OCI-LY1 (cell line): Measurements from ENCODE around the gene PCDHA13.
A peak's percentile ranks its signal among the peaks of the same experiment; 100 is the strongest.

Experiments
- H2AFZ ChIP-seq: fragments of 200-600 bp; sonication (generic), shearing (Covaris generic); 2 replicates; pipeline ENCODE4 v1.6.0; 2014; ENCODE audit warnings: antibody characterized with exemption, mild to moderate bottlenecking, low read length
- H3F3A ChIP-seq: fragments of 200-600 bp; sonication (generic), shearing (Covaris generic); 2 replicates; pipeline ENCODE4 v1.6.0; 2014; ENCODE audit warnings: mild to moderate bottlenecking, antibody characterized with exemption, low read length, moderate library complexity; ENCODE audit not compliant: insufficient read depth
- H3K27ac ChIP-seq: fragments of 200-600 bp; sonication (generic); 2 replicates; pipeline ENCODE4 v1.5.1; 2014; ENCODE audit warnings: low read length, mixed run types, mild to moderate bottlenecking, low read depth; ENCODE audit not compliant: poor library complexity, severe bottlenecking
- H3K27me3 ChIP-seq: fragments of 200-600 bp; sonication (generic); 2 replicates; pipeline ENCODE4 v1.6.0; 2014; ENCODE audit warnings: antibody characterized with exemption, mild to moderate bottlenecking, low read length, moderate library complexity; ENCODE audit not compliant: insufficient read depth
- H3K36me3 ChIP-seq: fragments of 200-600 bp; sonication (generic); 2 replicates; pipeline ENCODE4 v1.6.1; 2014; ENCODE audit warnings: mild to moderate bottlenecking, antibody characterized with exemption, low read length, moderate library complexity, mixed read lengths; ENCODE audit not compliant: insufficient read depth
- H3K4me1 ChIP-seq: fragments of 200-600 bp; sonication (generic); 2 replicates; pipeline ENCODE4 v1.5.1; 2014; ENCODE audit warnings: mild to moderate bottlenecking, low read length, moderate library complexity; ENCODE audit not compliant: insufficient read depth, severe bottlenecking
- H3K4me2 ChIP-seq: fragments of 200-600 bp; sonication (generic), shearing (Covaris generic); 2 replicates; pipeline ENCODE4 v1.6.1; 2014; ENCODE audit warnings: low read length
- H3K4me3 ChIP-seq: fragments of 200-600 bp; sonication (generic); 2 replicates; pipeline ENCODE4 v1.5.1; 2014; ENCODE audit warnings: low read length, low read depth, mild to moderate bottlenecking, mixed read lengths; ENCODE audit not compliant: poor library complexity, severe bottlenecking
- H3K79me2 ChIP-seq: fragments of 200-600 bp; shearing (Covaris generic); 2 replicates; pipeline ENCODE4 v1.6.1; 2016; ENCODE audit warnings: mixed run types, low read length, mixed read lengths; ENCODE audit not compliant: insufficient read depth
- H3K9ac ChIP-seq: fragments of 200-600 bp; sonication (generic), shearing (Covaris generic); 2 replicates; pipeline ENCODE4 v1.6.1; 2014; ENCODE audit warnings: mild to moderate bottlenecking, low read length, mixed read lengths
- H3K9me2 ChIP-seq: fragments of 200-600 bp; sonication (generic), shearing (Covaris generic); 2 replicates; pipeline ENCODE4 v1.6.1; 2014; ENCODE audit warnings: low read depth, mild to moderate bottlenecking, low read length, mixed read lengths
- H3K9me3 ChIP-seq: fragments of 200-600 bp; shearing (Covaris generic); 2 replicates; pipeline ENCODE4 v1.6.1; 2014; ENCODE audit warnings: low read length, mixed read lengths
- H4K20me1 ChIP-seq: fragments of 200-600 bp; sonication (generic), shearing (Covaris generic); 2 replicates; pipeline ENCODE4 v1.6.0; 2016; ENCODE audit warnings: mild to moderate bottlenecking, low read length; ENCODE audit not compliant: insufficient read depth
- CTCF ChIP-seq: fragments of 200-600 bp; sonication (generic), shearing (Covaris generic); IDR thresholded peaks from 2 replicates; pipeline ENCODE4 v1.5.1; 2017; ENCODE audit warnings: mild to moderate bottlenecking, antibody characterized with exemption, low read length, moderate library complexity, mixed read lengths
- EZH2 ChIP-seq: fragments of 200-600 bp; sonication (generic), shearing (Covaris generic); IDR thresholded peaks from 2 replicates; pipeline ENCODE4 v1.8.0; 2017; ENCODE audit warnings: borderline replicate concordance, mixed run types, mild to moderate bottlenecking, antibody characterized with exemption, low read length, moderate library complexity, mixed read lengths

PCDHA13 gene

GRCh38 chr5:140877262-140877581, 4.7 kb upstream of the PCDHA13 start:
- TF ChIP-seq CTCF (no peak), EZH2 (no peak)
- H2AFZ ChIP-seq = no peak overlapping the region
- H3K4me1 ChIP-seq = no peaks in the 10 kb centered on the region
- H3K9me3 ChIP-seq = no peaks in the 10 kb centered on the region
- H3K4me3 ChIP-seq = no peak overlapping the region
- H3K36me3 ChIP-seq = no peaks in the 10 kb centered on the region
- no peaks in the 10 kb centered on the region for H3K9me2 ChIP-seq
- no peaks in the 10 kb centered on the region for H4K20me1 ChIP-seq
- H3K9ac ChIP-seq = no peak overlapping the region
- no peaks in the 10 kb centered on the region for H3F3A ChIP-seq
- H3K79me2 ChIP-seq = no peaks in the 10 kb centered on the region
- H3K27me3 ChIP-seq = no peaks in the 10 kb centered on the region
- H3K27ac ChIP-seq = no peak overlapping the region
- H3K4me2 ChIP-seq = no peak overlapping the region

GRCh38 chr5:140882591-140882899, 621 bp downstream of the PCDHA13 start:
- H3K79me2 ChIP-seq = no peaks in the 10 kb centered on the region
- no peak overlapping the region for H3K4me3 ChIP-seq

GRCh38 chr5:140883373-140883772, 1.4 kb downstream of the PCDHA13 start:
- no peak overlapping the region for H3K9ac ChIP-seq
- no peak overlapping the region for H3K27ac ChIP-seq
- no peak for TF ChIP-seq EZH2
- no peak for TF ChIP-seq CTCF
- H3K27me3 ChIP-seq = no peaks in the 10 kb centered on the region
- H3K9me2 ChIP-seq = no peaks in the 10 kb centered on the region
- no peaks in the 10 kb centered on the region for H3K9me3 ChIP-seq
- no peak overlapping the region for H3K4me2 ChIP-seq
- no peaks in the 10 kb centered on the region for H3K36me3 ChIP-seq
- H2AFZ ChIP-seq = no peak overlapping the region
- H4K20me1 ChIP-seq = no peaks in the 10 kb centered on the region
- H3K4me3 ChIP-seq = no peak overlapping the region
- no peaks in the 10 kb centered on the region for H3K79me2 ChIP-seq
- no peaks in the 10 kb centered on the region for H3F3A ChIP-seq
- H3K4me1 ChIP-seq = no peaks in the 10 kb centered on the region

More at GRCh38 chr5:140882591-140882899, 621 bp downstream of the PCDHA13 start:
- Histone ChIP-seq H3K9me3 (no peaks in the 10 kb centered on the region), H3K4me1 (no peaks in the 10 kb centered on the region), H2AFZ (no peak overlapping the region), H3K36me3 (no peaks in the 10 kb centered on the region), H3K27me3 (no peaks in the 10 kb centered on the region), H3K27ac (no peak overlapping the region), H3K9me2 (no peaks in the 10 kb centered on the region), H4K20me1 (no peaks in the 10 kb centered on the region), H3F3A (no peaks in the 10 kb centered on the region), H3K9ac (no peak overlapping the region), H3K4me2 (no peak overlapping the region)
- no peak for TF ChIP-seq EZH2
- peak; percentile 22; the same call in 1 of the 2 replicates for TF ChIP-seq CTCF
